Activated naive CD4-positive, alpha-beta T cell treated with anti-CD3 and anti-CD28 coated beads for 36 hours (primary cell): Measurements from ENCODE around the gene LZTFL1. TPM values are rescaled to one million over a fixed set of nuclear protein-coding genes. Genes with fewer than 3 reads are reported as not detected.
A peak's percentile ranks its signal among the peaks of the same experiment; 100 is the strongest.
"Not testable (repeated sequence)": the region's sequence is repeated elsewhere in the genome, so short reads cannot be mapped to it uniquely, and the experiment has no call there.

Source experiments
- CTCF ChIA-PET: fragments of 350-600 bp; sonication (Branson Sonifier 250); formaldehyde crosslinking; loops from one replicate; lab custom pipeline; 2021; ENCODE audit warnings: antibody characterized with exemption; lab: Charles Lee
- DNase-seq: peaks from one replicate; pipeline ENCODE4 v3.0.0-alpha.2; 2020
- H3K27ac Mint-ChIP-seq: one replicate; pipeline ENCODE4 v1.8.0; 2021; ENCODE audit warnings: mild to moderate bottlenecking, mixed read lengths
- H3K27me3 Mint-ChIP-seq: one replicate; pipeline ENCODE4 v1.8.0; 2021; ENCODE audit warnings: low read depth, mixed read lengths
- H3K36me3 Mint-ChIP-seq: one replicate; pipeline ENCODE4 v1.8.0; 2021; ENCODE audit warnings: low read depth, mixed read lengths
- H3K4me1 Mint-ChIP-seq: one replicate; pipeline ENCODE4 v1.8.0; 2021; ENCODE audit warnings: low read depth, mixed read lengths
- H3K4me3 Mint-ChIP-seq: one replicate; pipeline ENCODE4 v1.8.0; 2021; ENCODE audit warnings: mild to moderate bottlenecking, moderate library complexity, mixed read lengths
- H3K9me3 Mint-ChIP-seq: one replicate; pipeline ENCODE4 v1.8.0; 2021; ENCODE audit warnings: mixed read lengths
- intact Hi-C: fragments of 100-400 bp; cut with micrococcal nuclease; formaldehyde crosslinking; loops from one replicate; pipeline ENCODE4 v1.15.1; 2023
- total RNA-seq, 2 experiments: library from RNA; stranded (reverse); gene quantifications; one replicate each; pipeline ENCODE4 v1.2.3, GENCODE V29; 2021

LZTFL1 gene
- total RNA-seq, 2 experiments from 2014 or later: 3.6 to 4.1 TPM

DNA sequence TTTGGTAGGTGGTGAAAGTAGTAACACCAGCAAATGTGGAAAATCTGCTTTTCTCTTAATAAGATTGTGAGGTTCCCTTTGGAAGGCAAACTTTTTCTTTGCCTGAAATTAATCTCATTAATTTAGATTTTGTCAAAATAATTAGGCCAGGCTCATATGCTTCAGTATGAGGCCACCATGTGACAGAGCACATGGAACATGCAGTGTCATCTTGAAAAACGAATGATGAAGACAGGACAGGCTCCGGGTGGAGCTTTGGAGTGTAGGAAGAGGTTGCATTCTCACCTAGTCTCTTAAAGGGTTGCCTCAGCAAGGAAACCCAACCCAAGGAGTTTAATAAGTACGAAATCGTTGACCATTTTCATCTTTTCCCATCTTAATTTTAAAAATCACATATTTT lies 18.6 kb upstream of the LZTFL1 start:
- Mint-ChIP-seq H3K9me3 (peaks cover 16% of the 10 kb centered on the region), H3K4me3 (no peak overlapping the region), H3K27ac (no peak overlapping the region), H3K27me3 (peaks cover 45% of the 10 kb centered on the region), H3K4me1 (peaks cover 39% of the 10 kb centered on the region), H3K36me3 (peaks cover 9% of the 10 kb centered on the region)
- CTCF ChIA-PET: interaction anchor here (0.9 kb wide), 1 partner anchor 206 kb away, joined by 3 read pairs; no protein-coding TSS in a partner anchor
- no peak for DNase-seq
- intact Hi-C loops: loop anchor here (2.0 to 5.0 kb wide), 5 partner anchors 120 to 507 kb away; no protein-coding TSS in a partner anchor

DNA sequence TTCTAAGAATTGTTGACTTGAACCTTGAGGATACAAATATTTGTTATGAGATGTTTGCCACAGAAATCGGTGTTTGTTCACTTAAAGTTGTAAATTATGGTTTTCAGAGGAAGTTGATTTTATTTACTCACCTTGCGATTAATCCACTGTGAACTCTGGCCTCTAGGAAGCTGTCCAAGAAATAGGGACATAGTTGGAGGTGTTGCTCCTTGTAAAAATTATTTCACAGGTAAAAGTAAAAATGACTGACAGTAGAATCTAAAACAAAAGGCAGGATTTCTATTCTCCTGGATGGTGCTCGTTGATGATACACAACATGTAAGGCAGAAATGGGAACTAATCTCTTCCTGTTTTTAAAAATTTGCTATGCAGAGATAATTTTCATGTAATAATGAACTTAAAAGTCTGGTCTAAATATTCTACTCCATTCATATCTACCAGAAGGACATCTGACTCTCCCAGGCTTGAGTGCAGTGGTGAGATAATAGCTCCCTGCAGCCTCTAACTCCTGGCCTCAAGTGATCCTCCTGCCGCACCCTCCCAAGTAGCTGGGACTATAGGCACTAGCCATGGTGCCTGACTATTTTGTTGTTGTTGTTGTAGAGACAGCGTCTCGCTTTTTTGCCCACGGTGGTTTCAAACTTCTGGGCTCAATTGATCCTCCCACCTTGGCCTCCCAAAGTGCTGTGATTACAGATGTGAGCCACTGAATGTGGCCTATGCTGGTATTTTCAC lies 17.1 kb upstream of the LZTFL1 start:
- Mint-ChIP-seq H3K27me3 (peaks cover 44% of the 10 kb centered on the region), H3K4me1 (peaks cover 30% of the 10 kb centered on the region), H3K4me3 (no peak overlapping the region), H3K9me3 (peaks cover 16% of the 10 kb centered on the region), H3K36me3 (peaks cover 9% of the 10 kb centered on the region), H3K27ac (no peak overlapping the region)
- no peak for DNase-seq
- CTCF ChIA-PET: no interaction called here
- intact Hi-C loops: no loop called here

DNA sequence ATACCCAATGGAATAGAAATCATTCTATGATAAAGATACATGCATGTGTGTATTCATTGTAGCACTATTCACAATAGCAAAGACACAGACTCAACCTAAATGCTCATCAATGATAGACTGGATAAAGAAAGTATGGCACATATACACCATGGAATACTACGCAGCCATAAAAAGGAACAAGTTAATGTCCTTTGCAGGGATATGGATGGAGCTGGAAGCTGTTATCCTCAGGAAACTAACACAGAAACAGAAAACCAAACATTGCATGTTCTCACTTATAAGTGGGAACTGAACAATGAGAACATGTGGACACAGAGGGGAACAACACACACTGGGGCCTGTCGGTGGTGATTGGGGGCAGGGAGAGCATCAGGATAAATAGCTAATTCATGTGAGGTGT lies 15.1 kb upstream of the LZTFL1 start:
- intact Hi-C loops, DNase-seq, H3K9me3 Mint-ChIP-seq, CTCF ChIA-PET, H3K36me3 Mint-ChIP-seq, H3K4me3 Mint-ChIP-seq, H3K27ac Mint-ChIP-seq: not testable (repeated sequence)
- Mint-ChIP-seq H3K27me3 (peaks cover 32% of the 10 kb centered on the region), H3K4me1 (peaks cover 34% of the 10 kb centered on the region)

DNA sequence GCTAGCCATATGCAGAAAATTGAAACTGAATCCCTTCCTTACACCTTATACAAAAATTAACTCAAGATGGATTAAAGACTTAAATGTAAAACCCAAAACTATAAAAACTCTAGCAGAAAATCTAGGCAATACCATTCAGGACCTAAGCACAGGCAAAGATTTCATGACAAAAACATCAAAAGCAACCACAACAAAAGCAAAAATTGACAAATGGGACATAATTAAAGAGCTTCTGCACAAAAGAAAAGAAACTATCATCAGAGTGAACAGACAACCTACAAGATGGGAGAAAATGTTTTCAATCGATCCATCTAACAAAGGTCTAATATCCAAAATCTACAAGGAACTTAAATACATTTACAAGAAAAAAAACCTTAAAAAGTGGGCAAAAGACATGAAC lies 14.4 kb upstream of the LZTFL1 start:
- H3K9me3 Mint-ChIP-seq, H3K36me3 Mint-ChIP-seq, DNase-seq, intact Hi-C loops, CTCF ChIA-PET, H3K27ac Mint-ChIP-seq, H3K4me3 Mint-ChIP-seq: not testable (repeated sequence)
- peaks cover 28% of the 10 kb centered on the region for H3K4me1 Mint-ChIP-seq
- peaks cover 27% of the 10 kb centered on the region for H3K27me3 Mint-ChIP-seq

DNA sequence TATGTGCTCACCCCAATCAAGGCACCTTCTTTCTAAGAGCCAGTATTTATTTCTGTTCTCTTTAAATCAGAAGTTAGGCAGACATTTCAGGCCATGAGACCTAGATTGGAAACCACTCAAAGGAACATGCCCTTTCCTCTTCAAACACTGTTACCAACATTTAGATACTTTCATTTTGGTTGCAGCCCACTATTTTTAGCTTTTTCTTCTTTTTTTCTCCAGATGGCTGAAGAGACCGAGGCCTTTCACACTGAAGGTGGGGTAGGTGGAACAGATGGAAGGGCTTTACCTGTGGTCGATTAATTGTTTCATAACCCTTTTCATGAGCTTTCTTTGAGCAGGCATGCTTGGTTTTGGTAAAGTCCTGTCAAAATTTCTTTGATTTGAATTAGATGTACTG lies 10.9 kb upstream of the LZTFL1 start:
- Mint-ChIP-seq H3K4me1 (peaks cover 17% of the 10 kb centered on the region), H3K27me3 (peaks cover 26% of the 10 kb centered on the region), H3K36me3 (peaks cover 2% of the 10 kb centered on the region), H3K9me3 (peaks cover 9% of the 10 kb centered on the region), H3K4me3 (no peak overlapping the region), H3K27ac (no peak overlapping the region)
- intact Hi-C loops: no loop called here
- CTCF ChIA-PET: interaction anchor here (0.8 kb wide), 1 partner anchor 13 kb away, joined by 3 read pairs; no protein-coding TSS in a partner anchor
- no peak for DNase-seq

DNA sequence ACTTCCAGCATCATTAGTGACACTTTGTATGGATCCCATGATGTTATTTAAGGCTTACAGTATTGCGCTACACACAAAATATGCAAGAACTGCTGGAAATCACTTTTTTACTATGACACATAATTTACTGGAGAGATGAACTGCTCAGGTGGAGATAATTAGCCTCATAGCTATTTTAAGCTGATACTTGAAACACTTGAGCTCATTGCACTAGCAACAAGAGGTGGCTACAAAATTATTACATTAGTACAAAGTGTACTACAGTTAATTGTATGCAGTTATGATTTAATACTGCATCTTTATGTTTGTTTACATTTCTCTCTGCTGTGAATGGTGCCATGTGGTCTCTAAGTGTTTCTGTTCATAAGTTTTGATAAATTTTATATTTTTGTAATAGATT lies 6.5 kb upstream of the LZTFL1 start:
- intact Hi-C loops: no loop called here
- H3K27ac Mint-ChIP-seq: no peak overlapping the region
- no peak overlapping the region for H3K4me3 Mint-ChIP-seq
- no peaks in the 10 kb centered on the region for H3K9me3 Mint-ChIP-seq
- CTCF ChIA-PET: no interaction called here
- H3K27me3 Mint-ChIP-seq: peaks cover 5% of the 10 kb centered on the region
- peaks cover 4% of the 10 kb centered on the region for H3K4me1 Mint-ChIP-seq
- no peak for DNase-seq
- no peaks in the 10 kb centered on the region for H3K36me3 Mint-ChIP-seq

DNA sequence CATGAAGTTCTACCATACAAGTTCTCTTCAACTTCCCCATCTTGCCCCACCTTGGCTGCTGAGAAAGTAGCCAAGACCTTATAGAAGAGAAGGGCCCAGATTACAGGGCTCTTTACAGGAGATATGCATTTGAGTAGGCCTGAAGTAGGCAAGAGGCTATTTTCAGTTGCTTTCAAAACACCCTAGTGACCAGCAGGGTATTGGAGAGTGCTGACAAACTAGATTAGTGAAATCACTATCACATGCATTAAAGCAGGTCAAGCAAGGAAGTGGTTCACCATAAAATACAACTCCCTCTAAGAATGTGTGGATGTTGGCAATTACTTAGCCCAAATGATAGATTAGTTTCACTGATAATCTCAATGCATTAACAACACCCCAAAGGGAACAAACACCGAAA lies 2.7 kb upstream of the LZTFL1 start:
- no peaks in the 10 kb centered on the region for H3K36me3 Mint-ChIP-seq
- no peak overlapping the region for H3K4me3 Mint-ChIP-seq
- no peaks in the 10 kb centered on the region for H3K27me3 Mint-ChIP-seq
- H3K27ac Mint-ChIP-seq: no peak overlapping the region
- CTCF ChIA-PET: interaction anchor here (1.2 kb wide), 1 partner anchor 94 kb away, joined by 3 read pairs; no protein-coding TSS in a partner anchor
- H3K4me1 Mint-ChIP-seq: peaks cover 12% of the 10 kb centered on the region
- DNase-seq: no peak
- intact Hi-C loops: loop anchor here (5.0 kb wide), 3 partner anchors 73 to 157 kb away; partner anchors contain the start of genes FYCO1 and SACM1L
- no peaks in the 10 kb centered on the region for H3K9me3 Mint-ChIP-seq

DNA sequence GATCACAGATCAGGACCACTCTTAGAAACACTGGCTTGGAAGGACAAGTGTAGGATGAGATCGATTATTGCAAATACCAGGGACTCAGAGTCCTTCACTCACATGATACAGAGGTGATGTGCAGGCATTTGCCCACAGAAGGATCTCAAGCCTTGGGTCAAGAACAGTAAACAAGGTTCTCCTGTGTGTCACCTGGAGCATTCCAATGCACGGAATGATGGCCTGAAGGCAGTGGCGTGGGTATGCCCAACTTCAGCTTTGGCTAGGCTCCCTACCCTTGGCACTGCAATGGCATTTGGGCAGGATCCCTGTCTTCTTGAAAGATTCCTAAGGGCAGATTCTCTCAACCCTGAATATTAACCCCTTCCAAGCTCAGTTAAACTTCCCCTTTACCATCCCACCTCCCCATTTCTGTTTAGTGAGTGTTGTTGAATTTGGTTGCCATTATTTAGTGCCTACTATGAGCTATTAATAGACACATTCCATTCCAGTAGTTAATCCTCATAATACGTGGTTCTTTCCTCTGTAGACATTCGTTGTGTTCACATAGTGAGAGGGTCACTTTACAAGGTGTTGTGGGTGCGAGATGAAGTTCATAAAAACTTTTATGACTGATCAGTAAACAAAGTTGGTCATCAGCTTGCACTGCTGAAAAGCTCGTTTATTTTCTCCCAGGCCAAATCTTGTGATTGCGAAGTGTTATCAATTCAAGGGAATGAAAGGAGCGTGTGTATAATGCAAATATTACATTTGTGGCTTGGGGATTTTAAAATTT lies 1.1 kb upstream of the LZTFL1 start:
- H3K27ac Mint-ChIP-seq: no peak overlapping the region
- H3K36me3 Mint-ChIP-seq: no peaks in the 10 kb centered on the region

DNA sequence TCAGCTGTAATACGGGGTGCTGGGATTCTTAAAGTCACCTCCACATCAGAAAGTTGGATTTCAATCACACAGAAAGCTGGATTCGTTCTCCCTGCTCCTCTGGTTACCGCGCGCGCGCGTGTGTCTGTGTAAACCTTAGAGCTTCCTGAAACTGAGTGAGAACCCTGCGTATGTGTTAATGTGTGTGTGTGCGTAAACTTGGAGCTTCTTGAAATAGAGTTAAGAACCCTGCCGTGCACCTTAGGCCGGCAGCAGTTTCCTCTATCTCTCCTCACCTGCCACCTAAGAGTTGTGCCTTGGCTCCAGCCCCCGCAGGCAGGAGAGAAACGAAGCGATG lies 531 bp downstream of the LZTFL1 start:
- CTCF ChIA-PET: interaction anchor here (0.7 kb wide), 1 partner anchor 133 kb away, joined by 3 read pairs; no protein-coding TSS in a partner anchor
- no peak overlapping the region for H3K27ac Mint-ChIP-seq
- no peaks in the 10 kb centered on the region for H3K36me3 Mint-ChIP-seq
- H3K9me3 Mint-ChIP-seq: no peaks in the 10 kb centered on the region
- intact Hi-C loops: loop anchor here (5.0 kb wide), 3 partner anchors 76 to 156 kb away; partner anchors contain the start of genes FYCO1 and SACM1L
- no peaks in the 10 kb centered on the region for H3K27me3 Mint-ChIP-seq
- H3K4me1 Mint-ChIP-seq: peaks cover 12% of the 10 kb centered on the region
- H3K4me3 Mint-ChIP-seq: peak overlapping the region; percentile 90
- peak; percentile 13 for DNase-seq

More for the DNA sequence above, 1.1 kb upstream of the LZTFL1 start:
- CTCF ChIA-PET: interaction anchor here (0.6 to 1.2 kb wide), 2 partner anchors 96 to 797 kb away, joined by 3 read pairs; no protein-coding TSS in a partner anchor
- H3K27me3 Mint-ChIP-seq: no peaks in the 10 kb centered on the region
- intact Hi-C loops: loop anchor here (5.0 kb wide), 3 partner anchors 74 to 156 kb away; partner anchors contain the start of genes FYCO1 and SACM1L
- no peak for DNase-seq
- no peaks in the 10 kb centered on the region for H3K9me3 Mint-ChIP-seq
- H3K4me3 Mint-ChIP-seq: peak overlapping the region; percentile 90
- peaks cover 12% of the 10 kb centered on the region for H3K4me1 Mint-ChIP-seq

DNA sequence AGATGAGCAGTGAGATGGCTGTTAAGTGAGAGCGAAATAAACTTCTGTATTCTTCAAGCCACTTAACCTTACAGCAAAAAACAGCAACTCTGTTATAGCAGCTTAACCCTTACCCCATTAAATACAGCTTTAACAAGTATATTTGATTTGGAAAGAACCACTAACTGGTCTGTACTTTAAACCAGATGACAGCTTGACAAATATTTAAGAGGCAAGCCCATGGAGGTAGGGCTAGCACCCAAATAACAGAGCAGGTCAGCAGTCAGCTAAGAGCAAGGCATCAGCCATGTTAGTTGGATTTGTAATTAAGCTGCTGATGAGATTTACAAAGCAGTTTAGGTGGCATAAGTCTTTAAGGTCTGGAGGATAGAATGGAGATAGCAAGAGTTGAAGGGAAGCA lies 3.5 kb downstream of the LZTFL1 start:
- DNase-seq: no peak
- Mint-ChIP-seq H3K9me3 (no peaks in the 10 kb centered on the region), H3K27me3 (no peaks in the 10 kb centered on the region), H3K4me3 (no peak overlapping the region), H3K4me1 (peaks cover 12% of the 10 kb centered on the region), H3K36me3 (peaks cover 3% of the 10 kb centered on the region), H3K27ac (no peak overlapping the region)
- CTCF ChIA-PET: no interaction called here
- intact Hi-C loops: no loop called here

DNA sequence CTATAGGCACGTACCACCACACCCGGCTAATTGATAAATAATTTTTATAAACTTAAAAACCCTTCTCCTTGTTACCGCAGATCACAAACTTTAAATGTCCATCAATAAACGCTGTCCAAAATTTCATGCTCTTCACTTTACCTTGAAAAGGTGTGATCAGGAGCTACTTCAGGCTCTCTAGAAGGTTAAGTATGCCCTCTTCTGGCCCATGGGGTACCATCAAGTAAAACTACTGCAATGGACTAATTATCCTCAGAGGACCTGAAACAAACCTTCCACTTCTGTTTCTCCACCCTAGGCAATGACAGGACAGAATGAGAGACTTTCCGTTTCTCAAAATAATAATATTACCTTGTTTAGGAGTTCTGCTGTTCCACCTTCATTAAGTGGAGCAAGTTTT lies 9.2 kb downstream of the LZTFL1 start:
- H3K27me3 Mint-ChIP-seq: no peaks in the 10 kb centered on the region
- H3K36me3 Mint-ChIP-seq: peaks cover 13% of the 10 kb centered on the region
- CTCF ChIA-PET: interaction anchor here (0.7 to 0.9 kb wide), 2 partner anchors 71 to 545 kb away, joined by 3 to 6 read pairs; no protein-coding TSS in a partner anchor
- H3K9me3 Mint-ChIP-seq: no peaks in the 10 kb centered on the region
- peaks cover 3% of the 10 kb centered on the region for H3K4me1 Mint-ChIP-seq
- no peak overlapping the region for H3K4me3 Mint-ChIP-seq
- intact Hi-C loops: loop anchor here (1.0 to 5.0 kb wide), 3 partner anchors 71 to 795 kb away; no protein-coding TSS in a partner anchor
- no peak overlapping the region for H3K27ac Mint-ChIP-seq
- peak; percentile 30 for DNase-seq

DNA sequence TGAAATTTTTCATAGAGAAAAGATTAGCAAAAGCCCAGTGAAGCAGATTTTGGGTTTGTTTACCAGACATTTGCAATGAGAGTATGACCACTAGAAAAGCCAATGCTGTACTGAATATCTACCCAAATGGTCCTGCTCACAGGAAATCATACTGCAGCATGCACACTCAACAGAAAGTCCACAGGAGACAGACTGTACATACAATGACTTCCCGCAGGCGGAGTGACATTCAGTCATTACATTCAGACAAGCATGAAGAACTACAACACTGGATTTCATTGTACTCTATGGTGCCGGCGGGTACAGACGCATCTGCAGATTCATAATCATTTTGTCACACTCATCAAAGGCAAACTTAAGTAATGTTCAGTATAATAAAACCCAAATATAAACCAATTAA lies 11.8 kb downstream of the LZTFL1 start:
- CTCF ChIA-PET: interaction anchor here (0.6 to 0.7 kb wide), 2 partner anchors 166 to 246 kb away, joined by 3 to 4 read pairs; no protein-coding TSS in a partner anchor
- Mint-ChIP-seq H3K4me1 (peaks cover 9% of the 10 kb centered on the region), H3K36me3 (peaks cover 11% of the 10 kb centered on the region), H3K27ac (no peak overlapping the region), H3K27me3 (no peaks in the 10 kb centered on the region), H3K9me3 (no peaks in the 10 kb centered on the region), H3K4me3 (no peak overlapping the region)
- intact Hi-C loops: loop anchor here (5.0 kb wide), 1 partner anchor 793 kb away; no protein-coding TSS in a partner anchor
- DNase-seq: no peak
